Adrenal gland (tissue), 12 donors: ENCODE data around the gene ENPP7. TPM values are rescaled to one million over a fixed set of nuclear protein-coding genes. Genes with fewer than 3 reads are reported as not detected.

ENCODE experiments used
- DNase-seq, 7 donors: peaks; one replicate each; pipeline ENCODE4 v3.0.0-alpha.2; 2019 to 2020
- H3K27ac ChIP-seq, 5 donors: fragments of 200-600 bp; sonication (generic) in 4 of 5; 1 replicate in 3 of 5; 2 replicates in 2 of 5; pipeline versions ENCODE4 v1.5.1 to v1.8.0; 2016 to 2020; ENCODE audit warnings: mild to moderate bottlenecking in 1 of 5
- H3K27me3 ChIP-seq: fragments of 200-600 bp; 2 replicates; pipeline ENCODE4 v1.8.0; 2021
- H3K36me3 ChIP-seq, 2 donors: fragments of 200-600 bp; replicated peaks in 1 of 2; 1 replicate in 1 of 2; 2 replicates in 1 of 2; pipeline versions ENCODE4 v1.5.1 to v1.8.0; 2018 to 2022
- H3K4me1 ChIP-seq, 2 donors: fragments of 200-600 bp; replicated peaks in 1 of 2; 1 replicate in 1 of 2; 2 replicates in 1 of 2; pipeline versions ENCODE4 v1.5.1 to v1.8.0; 2018 to 2021
- H3K4me3 ChIP-seq, 4 donors: fragments of 200-600 bp; sonication (generic) in 3 of 4; one replicate each; pipeline ENCODE4 v1.5.1; 2016 to 2018
- H3K9me3 ChIP-seq, 3 donors: fragments of 200-600 bp; sonication (generic) in 1 of 3; replicated peaks in 1 of 3; 1 replicate in 2 of 3; 2 replicates in 1 of 3; pipeline versions ENCODE4 v1.5.1 to v1.8.0; 2016 to 2021
- POLR2A ChIP-seq, 2 donors: fragments of 450-650 bp; IDR thresholded peaks; one replicate each; pipeline ENCODE4 v1.6.1; 2017; ENCODE audit warnings: antibody characterized with exemption in 2 of 2, mild to moderate bottlenecking in 2 of 2, moderate library complexity in 1 of 2
- WGBS, 4 donors: extraction: QIAGEN DNeasy Blood & Tissue Kit in 2 of 4; methylation state at CpG; one replicate each; pipeline versions ENCODE4 v1.1.5 to v1.1.7; 2013 to 2017; 5-methylcytosine and 5-hydroxymethylcytosine counted together
- intact Hi-C, 2 donors: fragments of 100-400 bp; cut with DNase I; formaldehyde crosslinking; loops; one replicate each; pipeline versions ENCODE4 v1.14.1 to v1.15.0; 2022 to 2023
- polyA plus RNA-seq, 3 donors: library from polyadenylated mRNA; stranded (reverse); fragments of 200-250 nt in 2 of 3; fragments of 350-450 nt in 1 of 3; fragmentation: Illumina TruSeq in 1 of 3; extraction: RNeasy Lipid Tissue Mini Kit (QIAGEN cat#74804) in 1 of 3; gene quantifications; one replicate each; pipeline ENCODE4 v1.2.3, GENCODE V29; 2013 to 2014
- total RNA-seq, 9 donors: library from RNA; depleted of rRNA in 4 of 9; stranded (reverse); fragments of >200 nt in 4 of 9; fragments of 120-200 nt in 1 of 9; fragmentation: NEBNext Ultra II Directional in 1 of 9; extraction: Animal tissue kit (Norgen Biotek cat#: 25700) in 1 of 9; gene quantifications; one replicate each; pipeline versions ENCODE4 v1.1.0 to v1.2.4, GENCODE V29; 2013 to 2023
- TF ChIP-seq, protein P1 (sequence below), 6 experiments: fragments of 450-650 bp in 4 of 6; fragments of 200-600 bp in 2 of 6; sonication (generic) in 1 of 6; IDR thresholded peaks; 1 replicate in 5 of 6; 2 replicates in 1 of 6; pipeline versions ENCODE4 v1.5.1 to v1.8.0; 2016 to 2021; ENCODE audit warnings: antibody characterized with exemption in 6 of 6, mild to moderate bottlenecking in 2 of 6, moderate library complexity in 1 of 6
- donor health status: healthy with polysubstance abuse.
- donor health status: Bipolar disorder and iron deficiency.
- donor health status: DM: yes; HTN: yes; CAD: no.
- donor health status: DM: no; HTN: no; CAD: no.
- donor health status: DM: no; HTN: no; CAD: no.
- donor health status: DM: yes; HTN: yes; CAD: no.

ENPP7 gene
- total and polyA plus RNA-seq, 12 donors, result 0.39 TPM; not detected in 11

DNA sequence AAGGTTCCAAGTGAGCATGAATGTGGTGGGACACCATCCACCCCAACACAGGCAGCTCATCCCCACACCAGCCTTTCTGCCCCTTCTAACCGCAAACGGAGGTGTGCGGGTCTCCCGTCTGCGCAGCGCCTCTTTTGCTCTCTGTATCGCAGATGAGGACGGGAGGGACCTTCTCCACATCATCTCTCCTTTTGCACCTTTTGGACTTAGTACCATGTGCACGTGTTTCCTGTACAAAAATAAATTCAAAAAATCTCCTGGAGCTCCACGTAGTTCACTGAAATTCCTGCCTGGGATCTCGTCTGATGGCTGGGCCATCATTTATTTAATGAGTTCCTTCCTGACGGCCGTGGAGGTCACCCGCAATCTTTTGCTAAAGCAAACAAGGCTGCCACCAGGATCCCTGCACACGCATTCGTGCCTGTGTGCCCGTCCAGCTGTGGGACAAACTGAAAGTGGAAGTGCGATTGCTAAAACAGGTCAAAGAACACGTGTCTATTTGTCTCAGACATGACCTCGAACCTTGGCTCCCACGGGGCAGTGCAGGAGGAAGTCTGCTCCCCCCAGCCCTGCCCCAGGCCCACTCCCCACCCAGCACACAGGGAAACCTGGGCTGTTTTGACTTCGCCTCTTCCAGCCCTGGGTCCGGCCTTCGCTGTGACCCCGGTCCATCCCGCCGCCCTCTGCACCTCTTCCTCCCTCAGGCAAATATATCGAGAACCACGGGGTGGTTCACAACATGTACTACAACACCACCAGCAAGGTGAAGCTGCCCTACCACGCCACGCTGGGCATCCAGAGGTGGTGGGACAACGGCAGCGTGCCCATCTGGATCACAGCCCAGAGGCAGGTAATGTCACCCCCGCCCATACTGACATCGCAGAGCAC lies 2.3 kb downstream of the ENPP7 start:
- Histone ChIP-seq H3K4me1 (peaks cover 0 to 10% of the 10 kb centered on the region in 2 donors), H3K36me3 (no peaks in the 10 kb centered on the region), H3K27ac (no peak overlapping the region), H3K27me3 (no peaks in the 10 kb centered on the region), H3K4me3 (peak overlapping the region in 1 of 4 donors; percentile 18), H3K9me3 (no peaks in the 10 kb centered on the region)
- intact Hi-C loops, result no loop called here
- TF ChIP-seq POLR2A (IDR thresholded peaks at IDR 0.05), result no peak
- TF ChIP-seq, protein P1, sequence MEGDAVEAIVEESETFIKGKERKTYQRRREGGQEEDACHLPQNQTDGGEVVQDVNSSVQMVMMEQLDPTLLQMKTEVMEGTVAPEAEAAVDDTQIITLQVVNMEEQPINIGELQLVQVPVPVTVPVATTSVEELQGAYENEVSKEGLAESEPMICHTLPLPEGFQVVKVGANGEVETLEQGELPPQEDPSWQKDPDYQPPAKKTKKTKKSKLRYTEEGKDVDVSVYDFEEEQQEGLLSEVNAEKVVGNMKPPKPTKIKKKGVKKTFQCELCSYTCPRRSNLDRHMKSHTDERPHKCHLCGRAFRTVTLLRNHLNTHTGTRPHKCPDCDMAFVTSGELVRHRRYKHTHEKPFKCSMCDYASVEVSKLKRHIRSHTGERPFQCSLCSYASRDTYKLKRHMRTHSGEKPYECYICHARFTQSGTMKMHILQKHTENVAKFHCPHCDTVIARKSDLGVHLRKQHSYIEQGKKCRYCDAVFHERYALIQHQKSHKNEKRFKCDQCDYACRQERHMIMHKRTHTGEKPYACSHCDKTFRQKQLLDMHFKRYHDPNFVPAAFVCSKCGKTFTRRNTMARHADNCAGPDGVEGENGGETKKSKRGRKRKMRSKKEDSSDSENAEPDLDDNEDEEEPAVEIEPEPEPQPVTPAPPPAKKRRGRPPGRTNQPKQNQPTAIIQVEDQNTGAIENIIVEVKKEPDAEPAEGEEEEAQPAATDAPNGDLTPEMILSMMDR (IDR thresholded peaks at IDR 0.05), result no peak
- WGBS, 4 donors, result 58 to 65% (median 61%) methylated on average over 25 to 35 of the region's 35 CpGs
- DNase-seq, result peak in 5 of 7 donors; percentile 43 to 67 (median 53)

DNA sequence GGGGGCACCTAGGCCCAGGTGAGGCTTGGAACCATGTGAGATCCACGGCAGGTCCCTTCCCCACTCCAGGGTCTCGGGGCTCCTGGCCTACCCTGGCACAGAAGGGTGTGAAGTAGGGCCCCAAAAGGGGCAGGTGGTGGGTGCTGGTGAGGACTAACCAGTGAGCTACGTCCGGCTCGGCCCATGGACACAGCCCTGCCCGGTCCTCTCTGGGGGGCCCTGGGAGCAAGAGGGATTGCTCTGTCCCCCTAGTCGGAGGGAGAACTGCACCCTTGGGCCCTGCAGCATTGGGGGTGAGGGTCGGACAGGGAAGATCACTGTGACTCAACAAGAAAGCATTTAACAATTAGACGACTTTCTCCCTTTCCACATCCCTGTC lies 2.9 kb downstream of the ENPP7 start:
- WGBS, 4 donors, result 73 to 85% (median 82%) methylated on average over 4 to 9 of the region's 9 CpGs
- Histone ChIP-seq H3K36me3 (no peaks in the 10 kb centered on the region), H3K9me3 (no peaks in the 10 kb centered on the region), H3K27ac (no peak overlapping the region), H3K27me3 (no peaks in the 10 kb centered on the region), H3K4me3 (no peak overlapping the region), H3K4me1 (peaks cover 0 to 5% of the 10 kb centered on the region in 2 donors)
- intact Hi-C loops, result no loop called here
- no peak for TF ChIP-seq POLR2A (IDR thresholded peaks at IDR 0.05)
- TF ChIP-seq, protein P1 (IDR thresholded peaks at IDR 0.05), result no peak
- no peak for DNase-seq

DNA sequence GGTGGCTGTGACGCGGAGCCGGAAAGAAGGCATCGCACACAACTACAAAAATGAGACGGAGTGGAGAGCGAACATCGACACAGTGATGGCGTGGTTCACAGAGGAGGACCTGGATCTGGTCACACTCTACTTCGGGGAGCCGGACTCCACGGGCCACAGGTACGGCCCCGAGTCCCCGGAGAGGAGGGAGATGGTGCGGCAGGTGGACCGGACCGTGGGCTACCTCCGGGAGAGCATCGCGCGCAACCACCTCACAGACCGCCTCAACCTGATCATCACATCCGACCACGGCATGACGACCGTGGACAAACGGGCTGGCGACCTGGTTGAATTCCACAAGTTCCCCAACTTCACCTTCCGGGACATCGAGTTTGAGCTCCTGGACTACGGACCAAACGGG lies 4.4 kb downstream of the ENPP7 start:
- peaks cover 0 to 5% of the 10 kb centered on the region in 2 donors for H3K4me1 ChIP-seq
- no peak for DNase-seq
- H3K9me3 ChIP-seq, result no peaks in the 10 kb centered on the region
- TF ChIP-seq, protein P1 (IDR thresholded peaks at IDR 0.05), result no peak
- no peak for TF ChIP-seq POLR2A (IDR thresholded peaks at IDR 0.05)
- H3K4me3 ChIP-seq, result no peak overlapping the region
- 94 to 98% (median 96%) methylated on average over 27 to 32 of the region's 32 CpGs for WGBS, 4 donors
- intact Hi-C loops, result no loop called here
- no peak overlapping the region for H3K27ac ChIP-seq
- H3K36me3 ChIP-seq, result no peaks in the 10 kb centered on the region
- H3K27me3 ChIP-seq, result no peaks in the 10 kb centered on the region

DNA sequence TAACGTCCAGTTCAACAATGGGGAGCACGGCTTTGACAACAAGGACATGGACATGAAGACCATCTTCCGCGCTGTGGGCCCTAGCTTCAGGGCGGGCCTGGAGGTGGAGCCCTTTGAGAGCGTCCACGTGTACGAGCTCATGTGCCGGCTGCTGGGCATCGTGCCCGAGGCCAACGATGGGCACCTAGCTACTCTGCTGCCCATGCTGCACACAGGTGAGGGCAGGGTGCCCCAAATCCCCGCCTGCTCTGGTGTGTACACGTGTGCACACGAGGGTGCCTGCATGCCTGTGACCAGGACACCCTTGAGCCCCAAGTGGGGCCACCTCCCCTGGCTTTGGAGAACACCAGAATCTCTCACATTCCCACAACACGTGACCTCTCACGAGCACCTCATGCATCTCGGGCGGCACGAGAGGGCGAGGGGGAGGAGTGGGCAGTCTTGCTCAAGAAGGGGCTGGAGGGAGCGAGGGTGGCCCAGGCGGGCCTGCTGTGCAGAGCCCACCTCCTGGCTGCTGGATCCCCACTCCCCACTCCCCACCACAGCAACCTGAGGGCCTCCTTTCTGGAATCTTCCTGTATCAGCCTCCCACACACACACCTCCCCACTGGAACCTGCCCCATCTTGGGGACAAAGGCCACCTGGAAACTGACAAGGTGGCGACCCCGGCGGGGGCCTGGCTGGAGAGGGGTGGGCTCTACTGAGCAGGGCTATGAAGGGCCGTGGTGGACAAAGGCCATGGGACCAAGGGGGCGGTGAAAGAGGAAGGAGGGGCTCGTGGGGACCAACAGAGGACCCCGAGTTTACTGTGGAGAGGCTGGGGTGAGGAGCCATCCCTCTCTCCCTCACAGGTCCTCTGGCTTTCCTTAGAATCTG lies 6.5 kb downstream of the ENPP7 start:
- Histone ChIP-seq H3K9me3 (no peaks in the 10 kb centered on the region), H3K4me1 (peaks cover 6 to 11% of the 10 kb centered on the region in 2 donors), H3K27me3 (peaks cover 10% of the 10 kb centered on the region), H3K4me3 (no peak overlapping the region), H3K27ac (no peak overlapping the region), H3K36me3 (no peaks in the 10 kb centered on the region)
- TF ChIP-seq POLR2A (IDR thresholded peaks at IDR 0.05), result no peak
- TF ChIP-seq, protein P1 (IDR thresholded peaks at IDR 0.05), result no peak
- intact Hi-C loops, result no loop called here
- 78 to 89% (median 87%) methylated on average over 21 to 30 of the region's 30 CpGs for WGBS, 4 donors
- no peak for DNase-seq
